ENCODE results near the gene MTMR1. TPM values are rescaled to one million over a fixed set of nuclear protein-coding genes. Genes with fewer than 3 reads are reported as not detected.

The MTMR1 gene
- total RNA-seq, 2 donors from 2014 or later, result 19.0 to 21.3 TPM

DNA sequence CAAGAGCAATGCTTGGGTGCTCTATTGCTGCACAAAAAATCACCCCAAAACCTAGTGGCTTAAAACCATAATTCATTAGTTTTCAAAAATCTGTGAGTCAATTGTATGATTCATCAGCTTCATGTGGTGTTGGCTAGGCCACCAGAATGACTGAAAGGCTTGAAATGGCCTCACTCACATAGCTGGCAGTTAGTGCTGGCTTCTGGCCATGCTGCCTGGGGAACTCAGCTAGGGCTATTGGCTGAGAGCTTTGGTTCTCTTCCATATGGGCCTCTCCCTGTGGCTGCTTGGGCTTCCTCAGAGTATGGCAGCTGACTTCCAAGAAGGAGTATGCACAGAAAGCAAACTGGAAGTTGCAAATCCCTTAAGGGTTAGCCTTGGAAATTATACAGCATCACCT, 3.1 kb upstream of the MTMR1 start:
- Histone ChIP-seq H3K27me3 (no peaks in the 10 kb centered on the region), H3K36me3 (no peaks in the 10 kb centered on the region), H3K9me3 (no peaks in the 10 kb centered on the region), H3K9ac (ENCODE audit: low read depth in 2 of 2, low read length in 2 of 2) (no peak overlapping the region), H3K4me3 (no peak overlapping the region), H3K4me1 (no peaks in the 10 kb centered on the region), H3K27ac (no peak overlapping the region)
- intact Hi-C loops (cut with DNase I), result no loop called here
- DNase-seq, result no peak
- TF ChIP-seq, protein P1, sequence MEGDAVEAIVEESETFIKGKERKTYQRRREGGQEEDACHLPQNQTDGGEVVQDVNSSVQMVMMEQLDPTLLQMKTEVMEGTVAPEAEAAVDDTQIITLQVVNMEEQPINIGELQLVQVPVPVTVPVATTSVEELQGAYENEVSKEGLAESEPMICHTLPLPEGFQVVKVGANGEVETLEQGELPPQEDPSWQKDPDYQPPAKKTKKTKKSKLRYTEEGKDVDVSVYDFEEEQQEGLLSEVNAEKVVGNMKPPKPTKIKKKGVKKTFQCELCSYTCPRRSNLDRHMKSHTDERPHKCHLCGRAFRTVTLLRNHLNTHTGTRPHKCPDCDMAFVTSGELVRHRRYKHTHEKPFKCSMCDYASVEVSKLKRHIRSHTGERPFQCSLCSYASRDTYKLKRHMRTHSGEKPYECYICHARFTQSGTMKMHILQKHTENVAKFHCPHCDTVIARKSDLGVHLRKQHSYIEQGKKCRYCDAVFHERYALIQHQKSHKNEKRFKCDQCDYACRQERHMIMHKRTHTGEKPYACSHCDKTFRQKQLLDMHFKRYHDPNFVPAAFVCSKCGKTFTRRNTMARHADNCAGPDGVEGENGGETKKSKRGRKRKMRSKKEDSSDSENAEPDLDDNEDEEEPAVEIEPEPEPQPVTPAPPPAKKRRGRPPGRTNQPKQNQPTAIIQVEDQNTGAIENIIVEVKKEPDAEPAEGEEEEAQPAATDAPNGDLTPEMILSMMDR (IDR thresholded peaks at IDR 0.05), result no peak

DNA sequence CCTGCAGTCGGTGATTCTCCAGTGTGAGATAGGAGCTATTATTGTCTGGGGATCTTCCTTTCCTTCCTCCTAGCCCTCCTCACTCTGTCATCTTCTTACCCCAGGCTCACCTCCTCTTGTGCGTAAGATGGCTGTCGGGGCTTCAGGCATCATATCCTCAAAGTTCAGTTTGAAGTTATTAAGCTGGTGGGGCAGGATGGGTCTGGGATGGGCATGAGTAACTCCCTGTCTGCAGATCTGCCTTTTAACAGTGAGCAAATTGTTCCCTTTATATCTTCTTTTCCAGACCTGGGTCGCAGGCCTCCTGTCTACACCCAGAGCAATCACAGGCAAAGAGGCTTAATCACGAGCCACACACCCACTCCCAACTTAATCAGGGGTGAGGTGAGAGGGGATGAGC, 900 bp upstream of the MTMR1 start:
- H3K27me3 ChIP-seq, result no peaks in the 10 kb centered on the region
- no peak for DNase-seq
- no peaks in the 10 kb centered on the region for H3K36me3 ChIP-seq
- no peaks in the 10 kb centered on the region for H3K9me3 ChIP-seq
- H3K9ac ChIP-seq (ENCODE audit: low read depth in 2 of 2, low read length in 2 of 2), result no peak overlapping the region
- no peaks in the 10 kb centered on the region for H3K4me1 ChIP-seq
- TF ChIP-seq, protein P1 (IDR thresholded peaks at IDR 0.05), result no peak
- peak overlapping the region; percentile 36 for H3K27ac ChIP-seq
- intact Hi-C loops (cut with DNase I), result no loop called here
- H3K4me3 ChIP-seq, result no peak overlapping the region

DNA sequence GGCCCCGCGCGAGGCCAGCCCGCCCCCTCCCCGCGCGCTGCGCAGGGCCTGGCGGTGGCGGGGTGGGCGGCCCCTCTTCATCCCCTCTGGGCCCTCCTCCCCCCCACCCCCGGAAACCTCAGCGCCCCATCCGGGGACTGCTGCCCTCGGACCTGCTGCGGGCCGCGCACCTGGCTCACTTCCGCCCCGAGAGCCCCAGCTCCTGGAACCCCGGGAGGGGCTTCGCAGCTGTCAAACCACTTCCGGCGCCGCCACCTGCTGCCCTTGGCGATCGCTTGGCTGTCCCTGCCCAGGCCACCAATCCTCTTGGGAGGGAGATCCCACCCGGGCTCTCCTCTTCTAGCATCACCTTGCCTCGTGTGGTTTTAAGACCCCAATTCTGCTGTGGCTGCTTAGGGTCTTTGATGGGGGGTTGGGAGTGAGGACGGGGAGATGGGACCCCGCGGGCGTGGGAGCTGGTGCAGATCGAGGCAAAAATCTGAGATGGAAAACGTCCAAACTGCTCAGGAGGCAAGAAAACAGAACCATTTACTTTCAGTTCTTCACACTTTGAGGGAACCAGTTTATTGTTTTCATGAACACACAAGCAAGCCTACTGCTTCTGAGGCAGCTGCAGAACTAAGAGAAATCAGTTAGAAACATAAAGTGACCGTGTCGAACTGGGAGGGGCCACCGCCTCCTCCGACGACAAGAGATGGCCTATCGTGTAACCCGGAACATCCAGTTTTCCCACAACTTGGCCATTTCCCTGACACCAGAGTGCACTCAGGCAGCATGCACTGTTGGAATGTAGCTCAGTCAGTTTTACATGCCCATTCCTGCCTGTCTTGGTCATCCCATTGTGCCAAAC, 754 bp downstream of the MTMR1 start:
- TF ChIP-seq, protein P1 (IDR thresholded peaks at IDR 0.05), result no peak
- H3K9ac ChIP-seq (ENCODE audit: low read depth in 2 of 2, low read length in 2 of 2), result peak overlapping the region; percentile 61 to 66
- H3K27me3 ChIP-seq, result no peaks in the 10 kb centered on the region
- intact Hi-C loops (cut with DNase I), result no loop called here
- H3K4me3 ChIP-seq, result peak overlapping the region; percentile 42
- H3K36me3 ChIP-seq, result no peaks in the 10 kb centered on the region
- no peaks in the 10 kb centered on the region for H3K9me3 ChIP-seq
- peak; percentile 65 for DNase-seq
- H3K27ac ChIP-seq, result peak overlapping the region; percentile 82
- H3K4me1 ChIP-seq, result no peaks in the 10 kb centered on the region

DNA sequence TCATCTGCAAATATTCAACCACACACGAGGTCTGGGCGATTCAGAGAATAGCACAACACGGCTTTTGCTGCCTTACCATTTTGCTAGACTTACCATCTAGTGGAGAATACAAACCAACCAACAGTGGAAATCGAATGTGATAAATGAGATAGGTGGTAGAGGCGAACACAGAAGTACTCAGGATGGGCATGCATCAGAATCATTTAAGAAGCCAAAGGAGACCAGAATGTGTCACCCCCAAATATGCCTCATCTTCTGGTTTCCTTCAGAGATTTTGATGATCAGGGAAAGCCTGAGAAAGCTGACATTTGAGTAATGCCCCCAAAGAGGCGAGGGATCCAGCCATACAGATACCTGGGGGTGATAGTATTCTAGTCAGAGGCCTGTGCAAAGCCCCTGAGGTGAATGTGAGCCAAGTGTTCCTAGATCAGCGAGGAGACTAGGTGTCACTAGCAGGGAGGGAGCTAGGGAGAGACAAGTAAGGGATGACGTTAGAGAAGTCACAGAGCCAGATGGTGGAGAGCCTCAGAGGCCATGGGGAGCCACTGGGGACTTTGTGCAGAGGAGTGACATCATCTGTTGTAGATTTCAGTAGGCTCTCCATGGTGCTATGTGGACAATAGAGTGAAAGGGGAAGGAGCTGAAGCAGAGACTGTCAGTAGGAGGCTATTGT, 1.7 kb downstream of the MTMR1 start:
- intact Hi-C loops (cut with DNase I), result no loop called here
- H3K4me3 ChIP-seq, result no peak overlapping the region
- no peaks in the 10 kb centered on the region for H3K4me1 ChIP-seq
- H3K36me3 ChIP-seq, result no peaks in the 10 kb centered on the region
- H3K27ac ChIP-seq, result peak overlapping the region; percentile 82
- TF ChIP-seq, protein P1 (IDR thresholded peaks at IDR 0.05), result no peak
- no peaks in the 10 kb centered on the region for H3K27me3 ChIP-seq
- no peak for DNase-seq
- no peak overlapping the region for H3K9ac ChIP-seq (ENCODE audit: low read depth in 2 of 2, low read length in 2 of 2)
- H3K9me3 ChIP-seq, result no peaks in the 10 kb centered on the region

DNA sequence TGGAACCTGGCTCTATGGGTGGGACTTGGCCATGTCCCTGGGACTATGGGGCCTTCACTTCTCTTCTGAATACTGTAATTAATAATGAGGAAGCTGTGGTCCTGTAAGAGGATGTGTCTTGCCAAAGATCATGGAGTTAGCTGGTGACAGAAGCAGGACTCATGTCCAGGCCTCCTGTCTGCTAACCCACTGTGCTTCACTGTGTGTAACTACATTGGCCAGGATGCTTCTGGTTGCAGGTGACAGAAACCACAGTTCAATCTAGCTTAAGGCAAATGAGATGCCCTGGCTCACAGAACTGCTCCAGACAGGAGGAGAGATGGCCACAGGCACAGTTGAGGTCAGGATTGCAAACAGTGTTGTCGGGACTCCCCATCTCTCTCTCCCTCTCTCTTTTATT, 3.1 kb downstream of the MTMR1 start:
- H3K4me1 ChIP-seq, result no peaks in the 10 kb centered on the region
- no peak overlapping the region for H3K4me3 ChIP-seq
- TF ChIP-seq, protein P1 (IDR thresholded peaks at IDR 0.05), result no peak
- H3K9me3 ChIP-seq, result no peaks in the 10 kb centered on the region
- no peak overlapping the region for H3K9ac ChIP-seq (ENCODE audit: low read depth in 2 of 2, low read length in 2 of 2)
- no peak overlapping the region for H3K27ac ChIP-seq
- no peaks in the 10 kb centered on the region for H3K36me3 ChIP-seq
- intact Hi-C loops (cut with DNase I), result no loop called here
- no peaks in the 10 kb centered on the region for H3K27me3 ChIP-seq
- DNase-seq, result no peak
